ENCODE results near the gene YWHAB.
"Not testable (repeated sequence)": the region's sequence is repeated elsewhere in the genome, so short reads cannot be mapped to it uniquely, and the experiment has no call there.

DNA sequence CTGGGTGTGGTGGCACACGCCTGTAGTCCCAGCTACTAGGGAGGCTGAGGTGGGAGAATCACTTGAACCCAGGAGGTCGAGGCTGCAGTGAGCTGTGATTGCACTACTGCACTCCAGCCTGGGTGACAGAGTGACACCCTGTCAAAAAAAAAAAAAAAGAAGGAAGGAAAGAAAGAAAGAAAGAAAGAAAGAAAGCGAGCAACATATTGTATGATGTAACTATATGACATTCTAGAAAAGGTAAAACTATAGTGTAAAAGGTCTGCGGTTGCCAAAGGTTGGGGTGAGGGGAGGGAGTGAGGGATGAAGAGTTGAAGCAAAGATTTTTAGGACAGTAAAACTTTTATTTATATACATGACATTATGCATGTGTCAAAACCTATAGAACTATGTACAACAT, 3.1 kb upstream of the YWHAB start:
- TF ChIP-seq, protein P1, sequence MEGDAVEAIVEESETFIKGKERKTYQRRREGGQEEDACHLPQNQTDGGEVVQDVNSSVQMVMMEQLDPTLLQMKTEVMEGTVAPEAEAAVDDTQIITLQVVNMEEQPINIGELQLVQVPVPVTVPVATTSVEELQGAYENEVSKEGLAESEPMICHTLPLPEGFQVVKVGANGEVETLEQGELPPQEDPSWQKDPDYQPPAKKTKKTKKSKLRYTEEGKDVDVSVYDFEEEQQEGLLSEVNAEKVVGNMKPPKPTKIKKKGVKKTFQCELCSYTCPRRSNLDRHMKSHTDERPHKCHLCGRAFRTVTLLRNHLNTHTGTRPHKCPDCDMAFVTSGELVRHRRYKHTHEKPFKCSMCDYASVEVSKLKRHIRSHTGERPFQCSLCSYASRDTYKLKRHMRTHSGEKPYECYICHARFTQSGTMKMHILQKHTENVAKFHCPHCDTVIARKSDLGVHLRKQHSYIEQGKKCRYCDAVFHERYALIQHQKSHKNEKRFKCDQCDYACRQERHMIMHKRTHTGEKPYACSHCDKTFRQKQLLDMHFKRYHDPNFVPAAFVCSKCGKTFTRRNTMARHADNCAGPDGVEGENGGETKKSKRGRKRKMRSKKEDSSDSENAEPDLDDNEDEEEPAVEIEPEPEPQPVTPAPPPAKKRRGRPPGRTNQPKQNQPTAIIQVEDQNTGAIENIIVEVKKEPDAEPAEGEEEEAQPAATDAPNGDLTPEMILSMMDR (IDR thresholded peaks at IDR 0.05), result not testable (repeated sequence)
- not testable (repeated sequence) for TF ChIP-seq POLR2A (IDR thresholded peaks at IDR 0.05)
